Inflammatory macrophage treated with lipopolysaccharide for 4 hours (primary cell): ENCODE measurements around the gene GFAP.
"Not testable (repeated sequence)": the region's sequence is repeated elsewhere in the genome, so short reads cannot be mapped to it uniquely, and the experiment has no call there.

Experiments
- DNase-seq: peaks from one replicate; pipeline ENCODE4 v3.0.0-alpha.2; 2020

Gene GFAP

DNA sequence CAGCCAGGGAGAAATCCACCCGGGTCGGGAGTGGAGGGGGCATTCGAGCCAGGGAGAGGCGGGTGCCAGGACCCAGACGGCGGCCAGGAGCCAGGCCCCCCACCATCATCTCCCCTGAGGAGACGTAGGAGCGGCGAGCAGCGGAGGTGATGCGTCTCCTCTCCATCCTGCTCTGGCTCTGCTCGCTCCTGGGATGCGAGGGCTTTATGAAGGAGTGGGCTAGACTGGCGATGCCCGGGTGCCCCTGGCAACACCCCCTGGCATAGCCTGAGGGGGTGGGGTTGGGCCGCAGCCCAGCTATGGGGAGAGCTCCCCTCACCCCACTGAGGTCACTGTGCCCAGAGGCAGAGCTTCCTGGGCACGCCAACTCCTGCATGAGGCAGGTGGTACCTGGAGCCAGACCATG lies at the start of gene GFAP:
Gene GFAP (minus strand): TSS at position 180 of the 406 bp plus-strand sequence. CDS start 14 bp downstream, at position 166.
- no peak for DNase-seq

DNA sequence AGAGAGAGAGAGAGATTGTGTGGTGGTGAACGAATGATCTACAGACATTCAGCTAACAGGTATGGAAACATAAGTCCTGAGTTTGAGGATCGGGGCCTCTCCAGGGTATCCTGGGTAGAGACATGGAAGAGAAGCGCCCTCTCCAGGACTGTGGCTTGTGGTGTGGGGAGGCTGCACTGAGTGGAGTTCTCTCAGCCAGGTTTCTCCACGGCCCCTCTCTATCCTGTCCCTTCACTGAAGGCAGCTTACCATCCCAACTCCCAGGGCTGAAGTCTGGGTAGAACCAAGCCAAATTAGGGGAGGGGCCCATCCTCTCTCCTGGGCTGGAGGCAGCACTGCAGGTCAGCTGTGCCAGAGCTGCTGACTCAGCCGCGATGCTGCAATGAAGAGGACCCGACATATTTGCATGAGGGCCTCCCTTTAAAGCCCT lies 46.6 kb upstream of the GFAP start:
- DNase-seq: no peak

- DNase-seq: no peak
These were observed 45.4 kb upstream of the GFAP start for GRCh38 chr17:44960691-44961090.

DNA sequence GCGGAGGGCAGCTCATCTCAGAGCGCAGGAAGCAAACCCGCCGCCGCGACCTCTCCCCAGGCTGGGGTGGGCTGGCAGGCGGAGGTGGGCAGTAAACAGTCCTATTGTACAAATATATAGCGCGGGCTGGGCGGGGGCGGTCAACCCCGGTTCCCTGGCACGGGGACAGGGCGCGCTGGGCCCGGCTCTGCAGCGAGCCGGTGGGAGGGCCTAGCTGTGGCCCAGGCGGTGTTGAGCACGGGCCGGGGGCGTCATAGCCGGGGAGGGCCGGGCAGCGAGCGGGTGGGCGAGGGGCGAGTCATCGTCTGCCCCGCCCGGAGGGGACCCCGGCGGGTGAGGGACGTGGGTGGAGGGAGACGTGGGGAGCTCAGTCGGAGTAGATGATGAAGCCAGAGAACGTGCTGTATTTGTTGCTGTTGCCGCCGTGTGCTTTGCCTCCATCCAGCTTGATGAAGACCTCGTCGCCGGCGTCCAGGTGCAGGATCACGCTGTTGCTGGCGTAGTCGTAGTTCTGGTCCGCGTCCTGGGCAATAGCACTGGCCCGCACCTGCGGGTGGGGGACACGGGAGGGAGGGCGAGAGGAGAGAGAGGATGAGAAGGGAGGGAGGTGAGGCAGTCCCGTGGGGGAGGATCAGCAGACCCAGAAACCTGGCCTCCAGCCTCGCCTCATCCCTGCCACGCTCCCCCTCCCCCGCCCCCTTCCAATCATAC lies 44.7 kb upstream of the GFAP start:
- DNase-seq: no peak

GRCh38 chr17:44956998-44957981 lies 42.0 kb upstream of the GFAP start:
- DNase-seq: no peak

DNA sequence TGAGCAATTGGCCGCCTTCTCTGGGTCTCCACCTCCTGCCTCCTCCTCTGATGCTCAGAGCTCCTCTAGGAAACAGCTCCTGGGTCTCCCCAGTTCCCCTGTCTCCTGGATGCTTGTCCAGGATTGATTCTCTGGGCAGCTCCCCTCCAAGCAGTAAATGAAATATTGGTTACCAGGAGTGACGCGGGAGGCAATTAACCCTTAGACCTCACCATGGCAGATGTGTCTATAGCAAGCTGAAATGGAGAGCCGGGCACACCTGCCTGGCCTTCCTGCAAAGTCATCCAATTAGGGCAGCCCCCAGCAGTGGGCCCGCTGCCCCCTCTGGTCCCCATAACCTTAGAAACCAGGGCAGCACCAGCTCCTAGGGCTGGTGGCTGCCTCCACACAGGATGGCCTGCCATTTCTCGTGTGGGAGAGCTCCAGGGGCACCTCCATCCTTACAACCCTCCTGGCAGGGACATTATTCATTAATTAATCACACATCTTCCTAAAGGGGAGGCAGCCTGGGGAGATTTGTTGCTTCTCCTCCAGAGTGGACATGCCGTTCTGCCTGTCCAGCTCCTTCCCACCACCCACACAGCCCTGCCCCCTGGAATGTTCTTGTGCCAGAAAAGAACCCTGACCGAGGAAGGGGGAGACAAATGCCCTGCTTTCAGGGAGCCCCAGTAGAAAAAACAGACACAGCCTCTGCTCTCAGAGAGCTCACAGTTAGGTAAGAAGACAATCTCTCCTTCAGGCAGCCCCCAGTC lies 40.5 kb upstream of the GFAP start:
- DNase-seq: no peak

DNA sequence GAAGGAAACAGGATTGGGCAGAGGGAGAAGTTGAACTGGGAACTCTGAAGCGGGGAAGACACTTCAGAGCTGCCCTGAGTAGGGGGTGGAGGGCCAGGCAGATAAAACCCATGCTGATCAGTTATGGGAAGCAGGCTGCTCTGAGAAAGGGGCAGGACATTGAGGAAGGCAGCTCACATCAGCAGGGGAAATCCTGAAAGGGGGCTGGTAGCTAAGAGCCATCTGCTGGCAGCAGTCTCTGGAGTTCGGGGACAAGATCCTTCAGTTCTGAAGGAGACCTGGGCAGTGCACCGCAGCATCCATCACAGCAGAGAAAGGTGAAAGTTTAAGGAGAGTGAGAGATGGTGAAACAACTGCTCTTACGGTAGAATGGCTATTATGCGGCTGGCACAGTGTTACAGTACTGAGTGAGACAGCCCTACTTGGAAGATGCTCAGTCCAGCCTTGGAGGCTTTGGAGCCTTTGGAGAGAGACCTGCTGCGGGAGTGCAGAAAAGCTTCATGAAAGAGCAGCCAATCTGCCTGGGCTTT lies 37.7 kb upstream of the GFAP start:
- no peak for DNase-seq

DNA sequence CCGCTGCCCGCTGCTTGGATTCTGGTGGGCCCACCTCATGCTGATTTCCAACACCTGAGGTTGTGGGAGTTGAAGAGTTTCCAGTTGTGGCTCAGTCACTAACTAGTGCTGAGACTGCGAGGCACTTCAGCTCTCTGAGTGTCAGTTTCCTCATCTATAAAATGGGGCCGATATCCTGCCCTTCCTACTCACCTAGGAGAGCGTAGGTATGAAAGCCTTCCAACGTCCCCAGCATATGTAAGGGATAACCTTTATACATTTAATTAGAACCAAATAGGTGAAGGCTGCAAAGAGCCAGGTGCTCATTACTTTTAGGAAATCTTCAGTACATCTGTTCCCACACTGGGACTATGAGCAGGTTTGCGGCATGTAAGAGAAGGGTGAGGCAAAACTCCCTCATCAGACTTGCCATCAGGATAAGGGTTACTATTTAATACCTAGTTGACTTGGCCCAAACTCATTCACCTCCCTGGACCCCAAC lies 33.1 kb upstream of the GFAP start:
- DNase-seq: no peak

DNA sequence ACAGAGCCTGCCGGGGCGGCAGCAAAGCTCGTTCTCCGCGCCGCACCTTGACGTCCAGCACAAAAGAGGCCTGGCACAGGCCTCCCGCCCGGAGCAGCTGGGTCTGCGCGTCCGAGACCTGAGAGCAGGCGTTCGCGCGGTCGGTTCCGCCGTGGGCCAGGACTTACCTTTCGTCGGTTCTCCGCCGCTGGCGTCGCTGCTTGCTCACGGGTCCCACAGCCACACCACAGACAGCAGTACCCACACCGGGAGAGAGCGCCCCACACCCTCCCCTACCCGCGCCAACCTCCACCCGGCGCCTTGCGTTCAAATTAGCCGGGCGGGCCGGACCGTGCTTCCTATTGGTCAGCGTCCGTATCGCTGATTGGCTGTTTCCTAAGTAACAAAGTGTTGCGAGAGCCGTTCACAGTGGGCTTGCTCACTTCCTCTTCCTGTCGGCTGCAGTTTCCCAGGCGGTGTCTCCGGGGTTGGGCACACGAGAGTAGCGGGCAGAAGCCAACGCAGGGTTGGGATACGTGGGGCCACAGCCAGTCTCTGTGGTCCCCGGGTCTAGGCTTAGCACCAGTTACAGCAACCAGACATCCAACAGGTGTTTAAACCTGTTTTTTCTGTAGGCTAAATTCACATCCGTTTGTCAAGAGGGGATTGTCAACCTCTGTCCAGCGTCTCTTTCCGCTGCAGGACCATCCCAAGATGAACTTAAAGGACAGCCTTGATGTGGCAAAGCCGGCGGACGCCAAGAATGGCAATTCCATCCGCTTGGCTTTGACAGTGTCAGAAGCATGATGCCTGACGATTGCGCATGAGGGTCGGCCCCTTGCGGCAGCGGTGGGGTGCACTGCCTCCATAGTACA lies 32.4 kb upstream of the GFAP start, which contains the start of gene KIF18B:
Gene KIF18B (minus strand): TSS at position 313 of the 854 bp plus-strand sequence. CDS start 11,429 bp downstream, outside the sequence.
- peak; percentile 95 for DNase-seq

DNA sequence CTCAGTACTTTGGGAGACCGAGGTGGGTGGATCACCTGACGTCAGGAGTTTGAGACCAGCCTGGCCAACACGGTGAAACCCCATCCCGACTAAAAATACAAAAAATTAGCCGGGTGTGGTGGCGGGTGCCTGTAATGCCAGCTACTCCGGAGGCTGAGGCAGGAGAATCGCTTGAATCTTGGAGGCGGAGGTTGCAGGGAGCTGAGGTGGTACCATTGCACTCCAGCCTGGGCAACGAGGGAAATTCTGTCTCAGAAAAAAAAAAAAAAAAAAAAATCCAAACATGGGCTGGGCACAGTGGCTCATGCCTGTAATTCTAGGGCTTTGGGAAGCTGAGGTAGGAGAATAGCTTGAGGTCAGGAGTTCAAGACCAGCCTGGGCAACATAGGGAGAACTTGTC lies 30.4 kb upstream of the GFAP start:
- not testable (repeated sequence) for DNase-seq

- DNase-seq: no peak
These were observed 27.2 kb upstream of the GFAP start for GRCh38 chr17:44942456-44942855.

- no peak for DNase-seq
These were observed 26.5 kb upstream of the GFAP start for GRCh38 chr17:44941712-44942331.

DNA sequence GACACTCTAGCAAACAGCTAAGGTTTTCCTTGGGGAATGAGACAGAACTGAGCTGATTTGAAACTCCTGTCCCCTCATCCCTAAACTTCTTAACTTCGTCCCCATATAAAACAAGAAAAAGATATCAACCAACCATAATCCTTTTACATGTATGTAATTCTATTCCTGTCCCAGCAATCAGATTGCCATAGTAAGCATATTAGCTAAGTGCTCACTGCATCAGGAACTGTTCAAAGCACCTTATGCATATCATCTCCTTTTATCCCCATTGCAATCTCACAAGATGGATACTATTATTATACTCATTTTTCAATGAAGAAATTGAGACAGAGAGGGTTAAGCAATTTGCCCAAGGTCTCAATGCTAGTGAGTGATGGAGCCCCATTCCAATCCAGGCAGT lies 25.5 kb upstream of the GFAP start:
- no peak for DNase-seq

DNA sequence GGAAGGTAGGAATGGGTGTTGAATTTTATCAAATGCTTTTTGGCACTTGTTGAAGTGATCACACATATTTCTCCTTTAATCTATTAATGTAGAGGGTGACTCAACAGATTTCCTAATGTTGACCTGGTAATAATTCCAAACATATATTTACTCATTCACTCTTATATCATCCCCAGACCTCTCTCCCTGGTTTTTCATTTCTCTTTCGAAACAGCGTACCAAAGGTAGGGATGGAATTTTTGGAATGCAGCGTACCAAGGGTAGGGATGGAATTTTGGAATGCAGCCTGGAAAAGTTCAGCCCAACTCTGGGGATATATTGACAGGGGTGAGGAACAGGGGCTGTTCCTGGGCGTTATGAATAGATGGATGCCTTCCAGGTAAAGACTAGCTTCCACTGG lies 25.0 kb upstream of the GFAP start:
- no peak for DNase-seq

GRCh38 chr17:44935116-44935515 lies 19.8 kb upstream of the GFAP start:
- no peak for DNase-seq

DNA sequence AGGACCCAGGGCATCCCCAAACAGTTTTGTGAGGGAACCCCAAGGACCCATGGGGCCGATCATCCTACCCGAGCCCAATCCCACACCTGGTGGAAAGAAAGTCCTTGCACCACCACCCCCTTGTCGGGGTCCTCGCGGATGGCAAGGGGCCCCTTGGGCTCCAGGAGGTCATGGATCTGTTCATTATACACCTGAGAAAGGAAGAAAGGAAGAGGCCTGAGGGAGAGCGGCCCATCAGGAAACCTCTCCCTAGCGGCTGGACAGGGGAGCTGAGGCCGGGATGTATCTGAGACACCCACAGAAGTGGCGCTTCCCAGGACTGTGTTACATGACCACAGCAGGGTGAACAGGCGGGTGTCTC lies 19.4 kb upstream of the GFAP start:
- DNase-seq: no peak

GRCh38 chr17:44933824-44934744 lies 18.8 kb upstream of the GFAP start:
- DNase-seq: no peak

DNA sequence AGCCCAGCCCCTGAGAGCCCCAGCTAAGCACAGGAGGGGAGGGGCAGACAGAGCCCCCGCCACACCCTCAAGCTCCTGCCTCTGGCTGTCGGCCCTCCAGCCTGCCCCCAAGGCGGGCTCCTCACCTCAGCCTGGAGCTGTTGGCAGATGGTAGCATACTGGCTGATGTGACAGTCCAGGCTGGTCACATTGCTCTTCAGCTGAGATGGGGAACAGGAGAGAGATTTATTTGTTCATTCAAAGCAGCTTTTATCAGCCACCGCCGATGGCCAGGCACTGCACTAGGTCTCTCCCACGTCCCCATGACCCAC lies 17.4 kb upstream of the GFAP start:
- DNase-seq: no peak

DNA sequence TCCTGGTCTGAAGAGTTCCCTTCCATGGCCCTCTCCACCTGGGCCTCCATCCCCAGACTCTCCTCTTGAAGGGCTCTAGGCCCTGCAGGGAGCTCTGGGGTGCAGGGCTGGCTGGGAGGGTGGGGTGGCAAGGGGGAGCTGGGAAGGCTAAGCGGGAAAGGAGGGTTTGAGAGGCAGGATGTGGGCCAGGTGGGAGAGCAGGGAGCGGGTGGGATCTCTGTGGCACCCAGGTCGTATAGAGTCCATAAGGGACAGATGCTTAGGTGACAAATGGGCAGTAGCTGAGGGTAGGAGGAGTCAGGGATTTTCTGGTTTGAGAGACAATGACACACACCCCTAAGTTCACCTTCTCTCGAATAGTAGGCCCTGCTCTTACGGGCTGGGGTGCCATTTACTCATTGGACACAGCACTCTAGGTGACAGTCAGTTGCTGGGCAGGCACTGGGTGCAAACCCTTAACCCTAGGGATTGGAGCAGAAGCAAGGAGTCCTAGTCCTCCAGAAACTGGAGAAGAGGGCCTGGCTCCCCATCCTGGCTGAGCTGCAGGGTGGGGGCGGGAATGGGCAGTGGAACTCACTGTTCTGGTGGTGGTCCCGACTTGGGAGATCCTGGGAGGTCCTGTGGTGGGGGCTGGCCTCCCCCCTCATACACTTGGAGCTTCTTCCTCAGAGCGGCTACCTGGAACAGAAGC lies 16.9 kb upstream of the GFAP start:
- DNase-seq: no peak

DNA sequence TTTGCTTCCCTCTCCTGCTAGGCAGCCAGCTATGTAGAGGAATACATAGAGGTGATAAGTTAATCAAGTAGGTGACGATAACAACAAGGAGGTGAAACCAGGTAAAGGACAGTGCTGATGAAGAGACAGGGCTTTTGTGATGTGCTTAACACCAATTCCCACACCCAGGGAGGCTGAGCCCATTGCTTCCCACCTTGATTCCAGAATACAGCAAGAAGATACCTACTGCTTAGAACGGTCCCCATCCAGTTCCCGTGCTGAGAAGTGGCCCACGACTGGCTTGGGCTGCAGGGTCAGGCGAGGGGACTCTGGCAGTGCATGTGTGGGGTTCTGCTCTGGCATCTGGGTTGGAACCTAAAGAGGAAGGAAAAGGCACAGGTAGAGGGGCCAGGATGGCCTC lies 16.1 kb upstream of the GFAP start:
- DNase-seq: no peak
